ENCODE measurements around the gene DBNDD1. TPM values are rescaled to one million over a fixed set of nuclear protein-coding genes. Genes with fewer than 3 reads are reported as not detected.

DBNDD1 gene
- total and polyA plus RNA-seq, 10 of the 15 experiments (the other 5 are each of a cell fraction or from before 2014, with no cell fraction given) = 0.06 to 4.6 (median 0.55) TPM

- TF ChIP-seq SMAD1 (IDR thresholded peaks at IDR 0.05; ENCODE audit: low read depth, partially characterized antibody) = no peak
- DNase-seq (ENCODE audit: low read depth, low spot score) (no peak), ATAC-seq (no peak), FAIRE-seq (no peak)
- BruUV-seq (replicated peaks) = no TSS peak
- Histone ChIP-seq H3K4me3 (no peak overlapping the region), H3K27ac (ENCODE audit: control insufficient read depth, insufficient read depth) (no peak overlapping the region), H3K4me2 (ENCODE audit: control insufficient read depth, insufficient read depth) (no peak overlapping the region), H3K36me3 (ENCODE audit: control insufficient read depth in 2 of 2, insufficient read depth in 2 of 2, low read length in 1 of 2) (peaks cover 0 to 5% of the 10 kb centered on the region in 2 experiments), H2AFZ (ENCODE audit: control insufficient read depth, low read depth, low read length) (no peak overlapping the region), H3K79me2 (ENCODE audit: control insufficient read depth, insufficient read depth, low read length) (no peaks in the 10 kb centered on the region), H3K9me3 (replicated peaks; ENCODE audit: control insufficient read depth, insufficient read depth, low read length) (no peaks in the 10 kb centered on the region), H3K4me1 (ENCODE audit: control insufficient read depth, insufficient read depth, low read length) (no peaks in the 10 kb centered on the region), H3K27me3 (replicated peaks in 1 of 2; ENCODE audit: control insufficient read depth in 2 of 2, insufficient read depth in 2 of 2, low read length in 1 of 2) (no peaks in the 10 kb centered on the region), H4K20me1 (ENCODE audit: control insufficient read depth, insufficient read depth) (no peaks in the 10 kb centered on the region), H3K9ac (ENCODE audit: control insufficient read depth, insufficient read depth, low read length) (no peak overlapping the region)
- 94% methylated on average over 13 of the region's 13 CpGs for WGBS (ENCODE audit: insufficient coverage, insufficient replicate concordance, low lambda C conversion rate, missing lambda C conversion rate)
- RAD21 ChIA-PET (ENCODE audit: unreplicated experiment) = no interaction called here
- POLR2A ChIA-PET = no interaction called here
- intact Hi-C loops (cut with micrococcal nuclease; ENCODE audit: unreplicated experiment) = no loop called here
- in situ Hi-C loops (cut with MboI) = no loop called here
- SMC1A ChIA-PET (ENCODE audit: uncharacterized antibody, unreplicated experiment) = no interaction called here
- CTCF ChIA-PET = no interaction called here
These were observed 58.3 kb downstream of the DBNDD1 start for GRCh38 chr16:89960966-89961365.

DNA sequence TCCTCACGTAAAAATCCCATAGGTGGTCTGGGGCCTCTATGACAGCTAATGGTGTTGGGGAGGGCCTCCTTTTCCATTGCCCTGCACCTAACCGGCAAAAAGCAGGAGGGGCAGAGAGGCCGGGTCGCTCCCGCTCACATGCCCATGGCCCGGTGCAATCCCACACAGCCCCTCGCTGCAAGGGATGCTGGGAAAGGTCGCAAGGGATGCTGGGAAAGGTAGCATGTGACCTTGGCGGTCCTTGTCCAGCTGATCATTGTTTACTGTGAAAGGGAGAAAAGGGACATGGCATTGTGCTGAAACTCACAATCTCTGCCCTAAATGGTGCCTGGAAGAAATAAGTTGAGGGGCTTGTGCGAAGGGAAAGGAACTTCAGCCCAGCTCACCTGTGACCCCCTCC is 60.7 kb downstream of the DBNDD1 start:
- no peak overlapping the region for H2AFZ ChIP-seq (ENCODE audit: control insufficient read depth, low read depth, low read length)
- no peak for FAIRE-seq
- H3K9me3 ChIP-seq (replicated peaks; ENCODE audit: control insufficient read depth, insufficient read depth, low read length) = no peaks in the 10 kb centered on the region
- no peak overlapping the region for H3K4me2 ChIP-seq (ENCODE audit: control insufficient read depth, insufficient read depth)
- RAD21 ChIA-PET (ENCODE audit: unreplicated experiment) = no interaction called here
- no peak overlapping the region for H3K27ac ChIP-seq (ENCODE audit: control insufficient read depth, insufficient read depth)
- H3K27me3 ChIP-seq (replicated peaks in 1 of 2; ENCODE audit: control insufficient read depth in 2 of 2, insufficient read depth in 2 of 2, low read length in 1 of 2) = no peaks in the 10 kb centered on the region
- no peak for ATAC-seq
- POLR2A ChIA-PET = no interaction called here
- no peak for DNase-seq (ENCODE audit: low read depth, low spot score)
- WGBS (ENCODE audit: insufficient coverage, insufficient replicate concordance, low lambda C conversion rate, missing lambda C conversion rate) = 98% methylated on average over 10 of the region's 10 CpGs
- no peaks in the 10 kb centered on the region for H4K20me1 ChIP-seq (ENCODE audit: control insufficient read depth, insufficient read depth)
- in situ Hi-C loops (cut with MboI) = no loop called here
- H3K4me1 ChIP-seq (ENCODE audit: control insufficient read depth, insufficient read depth, low read length) = peaks cover 18% of the 10 kb centered on the region
- intact Hi-C loops (cut with micrococcal nuclease; ENCODE audit: unreplicated experiment) = no loop called here
- no peak overlapping the region for H3K4me3 ChIP-seq
- H3K36me3 ChIP-seq (ENCODE audit: control insufficient read depth in 2 of 2, insufficient read depth in 2 of 2, low read length in 1 of 2) = peaks cover 0 to 5% of the 10 kb centered on the region in 2 experiments
- BruUV-seq (replicated peaks) = no TSS peak
- SMC1A ChIA-PET (ENCODE audit: uncharacterized antibody, unreplicated experiment) = no interaction called here
- TF ChIP-seq, protein P1, sequence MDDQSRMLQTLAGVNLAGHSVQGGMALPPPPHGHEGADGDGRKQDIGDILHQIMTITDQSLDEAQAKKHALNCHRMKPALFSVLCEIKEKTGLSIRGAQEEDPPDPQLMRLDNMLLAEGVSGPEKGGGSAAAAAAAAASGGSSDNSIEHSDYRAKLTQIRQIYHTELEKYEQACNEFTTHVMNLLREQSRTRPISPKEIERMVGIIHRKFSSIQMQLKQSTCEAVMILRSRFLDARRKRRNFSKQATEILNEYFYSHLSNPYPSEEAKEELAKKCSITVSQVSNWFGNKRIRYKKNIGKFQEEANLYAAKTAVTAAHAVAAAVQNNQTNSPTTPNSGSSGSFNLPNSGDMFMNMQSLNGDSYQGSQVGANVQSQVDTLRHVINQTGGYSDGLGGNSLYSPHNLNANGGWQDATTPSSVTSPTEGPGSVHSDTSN (IDR thresholded peaks at IDR 0.05; ENCODE audit: insufficient replicate concordance, low read depth, low read length) = no peak
- no peak for TF ChIP-seq JUND (IDR thresholded peaks at IDR 0.05; ENCODE audit: low read depth, low read length)
- TF ChIP-seq POLR2AphosphoS2 (IDR thresholded peaks at IDR 0.05; ENCODE audit: low read depth, low read length) = no peak
- TF ChIP-seq, protein P2, sequence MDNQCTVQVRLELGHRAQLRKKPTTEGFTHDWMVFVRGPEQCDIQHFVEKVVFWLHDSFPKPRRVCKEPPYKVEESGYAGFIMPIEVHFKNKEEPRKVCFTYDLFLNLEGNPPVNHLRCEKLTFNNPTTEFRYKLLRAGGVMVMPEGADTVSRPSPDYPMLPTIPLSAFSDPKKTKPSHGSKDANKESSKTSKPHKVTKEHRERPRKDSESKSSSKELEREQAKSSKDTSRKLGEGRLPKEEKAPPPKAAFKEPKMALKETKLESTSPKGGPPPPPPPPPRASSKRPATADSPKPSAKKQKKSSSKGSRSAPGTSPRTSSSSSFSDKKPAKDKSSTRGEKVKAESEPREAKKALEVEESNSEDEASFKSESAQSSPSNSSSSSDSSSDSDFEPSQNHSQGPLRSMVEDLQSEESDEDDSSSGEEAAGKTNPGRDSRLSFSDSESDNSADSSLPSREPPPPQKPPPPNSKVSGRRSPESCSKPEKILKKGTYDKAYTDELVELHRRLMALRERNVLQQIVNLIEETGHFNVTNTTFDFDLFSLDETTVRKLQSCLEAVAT (IDR thresholded peaks at IDR 0.05) = no peak
- TF ChIP-seq MYC (IDR thresholded peaks at IDR 0.05; ENCODE audit: insufficient read depth, insufficient read length, insufficient replicate concordance, low read length, severe bottlenecking) = no peak
- TF ChIP-seq GATAD2B (conservative IDR thresholded peaks at IDR 0.05; ENCODE audit: low read depth) = no peak
- no peak for TF ChIP-seq KDM1A (IDR thresholded peaks at IDR 0.05; ENCODE audit: borderline replicate concordance)
- no peak for TF ChIP-seq RFX5 (IDR thresholded peaks at IDR 0.05; ENCODE audit: low read depth, low read length)
- CTCF ChIA-PET = interaction anchor here (1.0 kb wide), 1 partner anchor 48 kb away, joined by 3 read pairs; no protein-coding TSS in a partner anchor
- H3K9ac ChIP-seq (ENCODE audit: control insufficient read depth, insufficient read depth, low read length) = no peak overlapping the region
- H3K79me2 ChIP-seq (ENCODE audit: control insufficient read depth, insufficient read depth, low read length) = no peaks in the 10 kb centered on the region
